ENCODE data around the gene BACE2. TPM values are rescaled to one million over a fixed set of nuclear protein-coding genes. Genes with fewer than 3 reads are reported as not detected.

Gene BACE2
- polyA plus RNA-seq, 1 donor = 28.0 TPM

DNA sequence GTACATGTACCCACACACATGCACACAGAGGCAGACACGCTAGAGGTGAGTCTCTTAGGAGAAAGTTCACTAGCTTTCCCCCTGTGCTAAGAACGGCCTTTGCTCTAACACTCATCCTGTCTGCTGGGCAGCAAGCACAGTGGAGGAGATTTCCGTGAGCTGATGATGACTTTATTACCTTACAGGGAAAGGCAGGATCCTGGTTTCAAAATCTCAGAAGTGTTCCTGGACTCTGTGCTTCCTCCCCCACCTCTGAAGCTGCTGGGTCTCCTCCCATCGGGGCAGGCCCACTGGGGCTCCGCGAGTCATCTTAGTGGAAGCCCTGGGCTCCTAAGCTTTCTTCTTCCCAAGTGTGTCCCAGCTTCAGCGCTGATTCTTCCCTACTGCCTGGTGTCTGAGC, 151.3 kb downstream of the BACE2 start:
- DNase-seq = no peak

DNA sequence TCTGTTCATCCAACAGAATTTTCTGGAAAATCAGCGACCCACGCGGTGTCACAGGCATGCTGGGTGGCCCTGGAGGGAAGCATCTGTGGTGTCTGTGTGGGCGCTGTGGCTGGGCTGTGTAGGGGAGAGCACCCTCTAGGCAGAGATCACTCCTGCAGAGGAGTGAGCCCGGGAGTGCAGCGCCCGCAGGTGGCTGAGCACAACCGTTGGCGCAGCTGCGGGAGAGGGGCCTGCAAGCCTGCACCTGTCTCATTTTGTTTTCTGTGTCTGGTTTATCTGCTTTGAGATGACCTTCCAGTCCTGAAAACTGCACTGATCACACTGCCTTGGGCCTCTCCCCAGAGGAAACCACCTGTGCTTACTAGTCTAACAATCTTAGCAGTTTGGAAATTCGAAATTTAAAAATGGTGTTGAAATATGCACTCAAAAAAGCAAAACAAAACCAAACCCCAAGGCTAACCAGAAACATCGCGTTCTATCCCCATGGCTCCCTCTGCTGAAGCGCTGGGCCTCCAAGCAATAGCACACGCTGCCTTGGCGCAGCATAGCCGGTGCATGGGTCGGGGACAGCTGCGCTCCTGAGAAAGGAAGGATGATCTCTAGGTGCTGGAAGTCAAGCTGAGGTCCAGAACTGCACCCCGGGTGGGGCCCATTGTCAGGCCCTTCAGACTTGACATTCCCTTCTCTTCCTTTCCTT, 153.4 kb downstream of the BACE2 start:
- DNase-seq = no peak

DNA sequence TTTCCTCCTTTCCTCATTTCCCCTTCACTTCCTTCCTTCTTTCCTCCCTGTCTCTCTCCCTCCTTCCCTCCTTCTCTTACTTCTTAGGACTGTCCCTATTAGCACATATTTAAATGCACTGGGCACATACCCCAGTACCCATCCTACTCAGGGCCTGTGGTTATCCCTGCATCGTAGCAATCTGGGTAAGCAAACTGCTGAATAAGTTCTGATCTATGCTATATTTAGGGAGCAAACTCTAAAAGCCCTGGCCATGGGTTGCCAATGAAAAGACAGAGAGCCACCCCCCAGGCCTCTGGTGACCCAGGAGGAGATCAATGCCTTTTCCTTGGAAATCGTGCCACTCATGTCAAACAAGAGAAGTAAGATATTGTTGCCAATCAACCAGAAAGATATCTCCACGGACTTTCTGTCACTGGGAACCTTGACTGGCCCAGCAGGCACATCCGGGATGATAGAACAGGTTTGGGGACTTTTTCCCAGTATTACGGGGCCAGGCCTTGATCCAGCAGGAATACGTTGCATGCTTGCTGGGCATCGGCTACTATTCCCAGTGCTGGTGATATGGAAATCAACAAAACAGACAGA, 154.0 kb downstream of the BACE2 start:
- DNase-seq = no peak

DNA sequence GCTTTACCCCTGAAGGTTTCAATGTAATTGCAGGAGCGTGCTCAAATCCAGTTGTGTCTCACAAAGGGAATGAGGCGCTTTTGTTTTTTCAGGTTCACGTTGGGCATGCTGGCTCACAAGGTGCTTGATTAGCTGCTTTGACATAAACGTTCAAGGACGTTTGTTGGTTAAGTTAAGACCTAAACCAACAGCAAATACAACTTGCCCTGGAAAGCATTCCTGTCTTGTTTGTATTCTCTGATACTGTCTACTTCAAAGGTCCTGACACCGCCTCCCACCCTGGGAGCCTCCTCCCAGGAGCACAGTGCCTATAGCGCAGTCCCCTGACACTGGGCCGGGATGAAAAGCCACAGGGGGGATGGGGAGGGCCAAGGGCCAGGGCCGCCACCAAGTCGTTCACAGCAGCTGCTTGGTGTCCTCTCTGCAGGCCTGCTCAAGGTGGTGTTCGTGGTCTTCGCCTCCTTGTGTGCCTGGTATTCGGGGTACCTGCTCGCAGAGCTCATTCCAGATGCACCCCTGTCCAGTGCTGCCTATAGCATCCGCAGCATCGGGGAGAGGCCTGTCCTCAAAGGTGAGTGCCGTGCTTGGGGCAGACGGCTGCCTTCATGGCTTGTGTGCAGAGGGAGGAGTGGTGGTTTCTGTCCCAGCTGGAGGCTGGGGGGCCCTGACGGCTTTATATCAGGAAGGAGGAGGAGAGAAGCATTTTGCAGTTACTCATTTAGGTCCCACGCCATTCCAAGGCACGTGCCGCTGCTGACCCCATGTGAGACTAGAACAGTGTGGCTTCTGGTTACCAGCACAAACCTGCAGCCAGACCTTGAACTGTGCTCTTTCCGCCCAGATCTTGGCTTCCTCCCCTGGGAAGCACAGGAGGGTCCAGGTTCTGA, 154.8 kb downstream of the BACE2 start:
- no peak for DNase-seq

DNA sequence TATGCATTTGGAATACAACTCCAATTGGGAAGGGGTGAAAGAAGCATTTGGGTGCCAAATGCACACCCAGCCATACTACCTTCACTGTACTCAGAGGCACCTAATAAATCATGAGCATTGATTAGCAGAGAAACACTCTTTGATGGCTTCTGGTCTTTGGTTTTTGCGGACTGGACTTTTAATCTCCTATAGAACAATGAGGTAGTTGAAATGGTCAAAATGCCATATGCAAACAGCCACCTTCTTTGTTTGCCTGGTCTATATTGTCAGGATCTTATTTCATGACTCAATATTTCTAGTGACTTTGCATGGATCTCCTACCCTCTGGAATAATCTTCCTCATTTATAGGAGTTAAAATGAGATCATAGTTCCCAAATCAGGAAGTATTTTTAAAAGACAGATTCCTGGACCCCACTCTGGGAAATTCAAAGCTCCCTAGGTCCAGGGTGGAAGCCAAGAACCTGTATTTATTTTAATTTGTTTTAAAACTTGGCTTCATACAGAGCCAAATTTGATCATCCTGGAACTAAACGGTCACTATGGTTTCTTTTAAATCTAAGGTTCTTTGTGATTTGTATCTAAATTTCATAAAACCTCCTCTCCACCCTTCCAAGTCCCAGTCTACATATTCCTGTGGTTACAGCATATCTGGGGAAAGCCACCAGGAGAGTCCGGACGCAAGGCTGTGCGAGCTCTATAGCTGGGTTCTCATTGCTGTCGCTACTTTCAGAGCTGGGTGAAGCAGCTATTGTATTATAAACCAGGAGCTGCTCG, 157.4 kb downstream of the BACE2 start:
- no peak for DNase-seq

DNA sequence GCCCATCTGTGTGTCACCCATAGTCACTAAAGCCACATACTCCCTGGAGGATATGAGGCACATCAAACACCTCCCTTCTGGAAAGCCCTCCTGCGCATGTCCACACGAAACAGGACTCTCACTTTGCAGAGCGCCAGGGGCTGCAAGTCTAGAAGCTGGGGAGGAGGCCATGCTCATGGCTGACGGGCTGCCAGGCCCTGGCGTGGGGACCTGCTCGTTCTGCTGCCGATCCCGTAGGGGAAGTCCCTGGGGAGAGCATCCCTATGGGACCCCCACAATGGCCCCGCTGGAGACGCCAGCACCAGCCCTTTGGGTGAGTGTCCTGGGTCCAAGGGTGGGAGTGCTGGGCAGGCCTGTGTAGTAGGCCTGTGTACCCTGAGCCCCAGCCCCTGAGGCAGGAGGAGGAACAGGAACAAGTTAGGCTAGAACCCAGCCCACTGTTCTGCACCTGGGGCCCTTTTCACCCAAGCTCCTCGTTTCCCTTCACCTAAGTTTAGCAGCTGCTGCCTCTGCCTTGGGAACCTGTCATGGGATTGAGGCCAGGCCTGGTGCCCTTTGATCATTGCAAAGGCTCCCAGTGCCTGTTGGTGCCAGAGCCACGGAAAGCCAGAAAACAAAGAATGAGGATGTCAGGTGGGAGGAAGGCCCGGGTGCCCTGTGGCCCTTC, 158.6 kb downstream of the BACE2 start:
- DNase-seq = no peak

DNA sequence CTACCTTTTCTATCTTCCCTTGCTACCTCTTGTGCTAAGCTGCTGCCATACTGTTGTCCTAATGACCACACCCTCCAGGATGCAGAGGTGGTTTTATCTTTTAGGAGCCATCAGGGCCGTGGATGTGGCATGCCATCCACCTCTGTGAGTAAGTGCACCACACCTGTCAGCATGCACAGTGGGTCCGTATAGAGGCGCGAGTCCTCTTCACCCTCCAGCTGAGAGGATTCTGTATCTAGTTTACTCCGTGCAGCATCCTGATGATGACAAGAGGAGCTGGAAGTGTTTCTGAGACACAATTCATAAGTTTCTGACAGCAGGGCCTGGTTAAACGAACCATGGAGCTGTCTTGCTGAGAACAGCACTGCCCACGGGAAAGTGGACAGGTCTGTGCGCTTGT, 159.8 kb downstream of the BACE2 start:
- no peak for DNase-seq

DNA sequence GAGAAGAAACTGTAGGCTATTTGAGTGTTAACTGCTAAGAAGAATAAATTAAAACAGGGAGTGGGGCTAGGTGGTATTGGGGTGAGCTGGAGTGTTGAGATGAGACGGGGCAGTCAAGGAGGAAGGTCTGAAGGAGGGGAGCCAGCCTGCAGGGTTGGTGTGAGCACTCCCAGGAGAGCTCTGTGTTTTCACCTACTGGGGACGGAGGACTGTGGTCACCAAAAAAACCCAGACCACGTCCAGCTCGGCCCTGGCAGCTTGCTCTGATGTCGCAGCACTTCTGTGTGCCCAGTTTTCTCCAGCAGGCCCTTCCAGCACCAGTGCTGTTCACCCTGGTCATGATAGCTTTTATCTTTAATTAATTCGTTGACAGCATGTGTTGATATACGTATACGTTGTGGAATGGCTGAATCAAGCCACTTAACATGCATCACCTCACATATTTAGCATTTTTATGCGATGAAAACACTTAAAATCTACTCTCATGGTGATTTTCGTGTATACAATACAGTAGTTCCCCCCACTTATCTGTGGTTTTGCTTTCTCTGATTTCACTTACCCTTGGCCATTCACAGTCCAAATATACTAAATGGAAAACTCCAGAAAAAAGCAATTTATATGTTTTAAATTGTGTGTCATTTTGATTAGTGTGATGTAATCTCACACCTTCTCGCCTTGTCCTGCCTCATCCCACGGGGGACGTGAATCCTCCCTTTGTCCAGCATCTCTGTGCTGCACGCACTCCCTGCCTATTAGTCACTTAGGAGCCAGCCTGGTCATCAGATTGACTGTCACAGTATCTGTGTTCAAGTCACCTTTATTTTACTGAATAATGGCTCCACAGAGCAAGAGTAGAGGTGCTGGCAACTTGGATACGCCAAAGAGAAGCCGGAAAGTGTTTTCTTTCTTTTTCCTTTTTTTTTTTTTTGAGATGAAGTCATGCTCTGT, 161.0 kb downstream of the BACE2 start:
- no peak for DNase-seq

Other genes with a start within 250 kb of the BACE2 start
- 18.3 TPM for gene FAM3B, start 148.6 kb downstream of the BACE2 start, polyA plus RNA-seq (ENCODE audit: insufficient read length)
- 1.9 TPM for gene MX2, start 193.9 kb downstream of the BACE2 start, polyA plus RNA-seq (ENCODE audit: insufficient read length)

Measured in left kidney (tissue), 2 donors.